ENCODE results near the gene RBM46.

DNA sequence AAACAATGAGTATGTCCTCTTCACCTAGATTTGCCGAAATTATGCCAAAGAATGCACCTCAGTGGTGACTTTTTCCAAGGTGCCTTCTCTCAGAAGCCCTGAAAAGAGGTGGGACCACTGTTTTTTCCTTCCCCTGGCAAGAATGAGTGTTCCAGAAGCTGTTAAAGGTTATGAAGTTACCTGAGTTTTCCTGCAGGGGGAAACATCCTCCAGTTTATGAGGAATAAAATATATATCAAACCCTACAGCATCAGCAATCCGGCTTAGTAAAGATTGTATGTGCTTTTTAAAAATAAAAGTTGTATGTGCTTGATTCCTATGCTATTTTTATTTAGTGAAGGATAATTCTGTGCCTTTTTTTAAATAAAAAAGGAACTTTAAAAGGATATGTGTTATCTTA is 73.3 kb downstream of the RBM46 start:
- TF ChIP-seq, protein P1, sequence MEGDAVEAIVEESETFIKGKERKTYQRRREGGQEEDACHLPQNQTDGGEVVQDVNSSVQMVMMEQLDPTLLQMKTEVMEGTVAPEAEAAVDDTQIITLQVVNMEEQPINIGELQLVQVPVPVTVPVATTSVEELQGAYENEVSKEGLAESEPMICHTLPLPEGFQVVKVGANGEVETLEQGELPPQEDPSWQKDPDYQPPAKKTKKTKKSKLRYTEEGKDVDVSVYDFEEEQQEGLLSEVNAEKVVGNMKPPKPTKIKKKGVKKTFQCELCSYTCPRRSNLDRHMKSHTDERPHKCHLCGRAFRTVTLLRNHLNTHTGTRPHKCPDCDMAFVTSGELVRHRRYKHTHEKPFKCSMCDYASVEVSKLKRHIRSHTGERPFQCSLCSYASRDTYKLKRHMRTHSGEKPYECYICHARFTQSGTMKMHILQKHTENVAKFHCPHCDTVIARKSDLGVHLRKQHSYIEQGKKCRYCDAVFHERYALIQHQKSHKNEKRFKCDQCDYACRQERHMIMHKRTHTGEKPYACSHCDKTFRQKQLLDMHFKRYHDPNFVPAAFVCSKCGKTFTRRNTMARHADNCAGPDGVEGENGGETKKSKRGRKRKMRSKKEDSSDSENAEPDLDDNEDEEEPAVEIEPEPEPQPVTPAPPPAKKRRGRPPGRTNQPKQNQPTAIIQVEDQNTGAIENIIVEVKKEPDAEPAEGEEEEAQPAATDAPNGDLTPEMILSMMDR (IDR thresholded peaks at IDR 0.05) = peak in 2 of 7 experiments; percentile 11 to 21
- no peak for TF ChIP-seq POLR2A (IDR thresholded peaks at IDR 0.05)

Data from body of pancreas (tissue), 4 donors.